PC-9 (cell line): ENCODE data around the gene RNF144A. TPM values are rescaled to one million over a fixed set of nuclear protein-coding genes. Genes with fewer than 3 reads are reported as not detected.
"Not testable (repeated sequence)": the region's sequence is repeated elsewhere in the genome, so short reads cannot be mapped to it uniquely, and the experiment has no call there.

Source experiments
- BruUV-seq: library from RNA; stranded (reverse); fragments of 400-500 nt; replicated peaks from 2 replicates; lab custom pipeline; 2021; lab: Mats Ljungman, UMichigan
- CTCF ChIA-PET: fragments of 300-600 bp; sonication (Branson Sonifier 250); formaldehyde crosslinking; loops from one replicate; lab custom pipeline; 2022; ENCODE audit warnings: antibody characterized with exemption; lab: Charles Lee
- POLR2A ChIA-PET: fragments of 300-600 bp; sonication (Branson Sonifier 250); formaldehyde crosslinking; loops from one replicate; lab custom pipeline; 2022; ENCODE audit warnings: antibody characterized with exemption; ENCODE audit not compliant: unreplicated experiment; lab: Charles Lee
- DNase-seq, 2 experiments: peaks; one replicate each; pipeline versions ENCODE4 v3.0.0 to v3.0.0-alpha.2; 2015 to 2022; ENCODE audit warnings: mixed read lengths in 1 of 2
- H2AFZ ChIP-seq: fragments of 200-600 bp; sonication (generic); 2 replicates; pipeline ENCODE4 v1.8.1; 2017; ENCODE audit warnings: antibody characterized with exemption
- H3F3A ChIP-seq: fragments of 200-600 bp; sonication (generic); 2 replicates; pipeline ENCODE4 v1.8.1; 2017; ENCODE audit warnings: antibody characterized with exemption, mild to moderate bottlenecking, low read depth; ENCODE audit not compliant: insufficient read depth
- H3K27ac ChIP-seq: fragments of 200-600 bp; sonication (generic); 2 replicates; pipeline ENCODE4 v1.6.1; 2016; ENCODE audit warnings: mixed run types
- H3K27me3 ChIP-seq: fragments of 200-600 bp; sonication (generic); 2 replicates; pipeline ENCODE4 v1.6.1; 2016; ENCODE audit warnings: low read depth, mixed run types; ENCODE audit not compliant: insufficient read depth
- H3K36me3 ChIP-seq: fragments of 200-600 bp; sonication (generic); 2 replicates; pipeline ENCODE4 v1.6.1; 2016; ENCODE audit warnings: low read depth, mixed run types
- H3K4me1 ChIP-seq: fragments of 200-600 bp; sonication (generic); replicated peaks from 2 replicates; pipeline ENCODE4 v1.6.1; 2016; ENCODE audit warnings: mixed run types; ENCODE audit not compliant: insufficient read depth
- H3K4me2 ChIP-seq: fragments of 200-600 bp; sonication (generic); 2 replicates; pipeline ENCODE4 v1.6.1; 2017; ENCODE audit warnings: mixed run types
- H3K4me3 ChIP-seq: fragments of 200-600 bp; sonication (generic); 2 replicates; pipeline ENCODE4 v1.6.1; 2016; ENCODE audit warnings: mixed run types
- H3K79me2 ChIP-seq: fragments of 200-600 bp; sonication (generic); 2 replicates; pipeline ENCODE4 v1.6.1; 2017; ENCODE audit warnings: low read depth, mixed run types
- H3K9me2 ChIP-seq: fragments of 200-600 bp; sonication (generic); 2 replicates; pipeline ENCODE4 v1.8.1; 2017; ENCODE audit warnings: mild to moderate bottlenecking; ENCODE audit not compliant: insufficient read depth
- H3K9me3 ChIP-seq: fragments of 200-600 bp; sonication (generic); 2 replicates; pipeline ENCODE4 v1.8.1; 2016; ENCODE audit warnings: low read depth; ENCODE audit not compliant: insufficient read depth
- H4K20me1 ChIP-seq: fragments of 200-600 bp; sonication (generic); 2 replicates; pipeline ENCODE4 v1.8.1; 2017; ENCODE audit not compliant: insufficient read depth
- EZH2 ChIP-seq: fragments of 200-600 bp; sonication (generic); IDR thresholded peaks from 2 replicates; pipeline ENCODE4 v1.8.0; 2017; ENCODE audit warnings: antibody characterized with exemption, low read depth
- intact Hi-C: fragments of 100-400 bp; cut with micrococcal nuclease; formaldehyde crosslinking; loops from one replicate; pipeline ENCODE4 v1.10.0; 2022; ENCODE audit not compliant: unreplicated experiment
- total RNA-seq: library from RNA; stranded (reverse); gene quantifications from 2 replicates; pipeline ENCODE4 v1.2.3, GENCODE V29; 2021
- TF ChIP-seq, protein P1 (sequence below): fragments of 200-600 bp; sonication (generic); conservative IDR thresholded peaks from 2 replicates; pipeline ENCODE4 v1.6.1; 2017; ENCODE audit warnings: mixed run types, antibody characterized with exemption, mild to moderate bottlenecking, moderate library complexity

The RNF144A gene
- total RNA-seq, 1 experiment from 2014 or later: 0.94 TPM

GRCh38 chr2:6994536-6995128, 77.4 kb downstream of the RNF144A start:
- H3K4me2 ChIP-seq: no peak overlapping the region
- H4K20me1 ChIP-seq: no peaks in the 10 kb centered on the region
- no peak overlapping the region for H3K27ac ChIP-seq
- ChIA-PET CTCF (no interaction called here), POLR2A (no interaction called here)
- H3K27me3 ChIP-seq: no peaks in the 10 kb centered on the region
- no peaks in the 10 kb centered on the region for H3K79me2 ChIP-seq
- intact Hi-C loops: no loop called here
- no peak overlapping the region for H2AFZ ChIP-seq
- no peak for DNase-seq
- H3K4me1 ChIP-seq: no peaks in the 10 kb centered on the region
- BruUV-seq: no TSS peak
- no peaks in the 10 kb centered on the region for H3K36me3 ChIP-seq
- no peaks in the 10 kb centered on the region for H3K9me3 ChIP-seq
- TF ChIP-seq, protein P1, sequence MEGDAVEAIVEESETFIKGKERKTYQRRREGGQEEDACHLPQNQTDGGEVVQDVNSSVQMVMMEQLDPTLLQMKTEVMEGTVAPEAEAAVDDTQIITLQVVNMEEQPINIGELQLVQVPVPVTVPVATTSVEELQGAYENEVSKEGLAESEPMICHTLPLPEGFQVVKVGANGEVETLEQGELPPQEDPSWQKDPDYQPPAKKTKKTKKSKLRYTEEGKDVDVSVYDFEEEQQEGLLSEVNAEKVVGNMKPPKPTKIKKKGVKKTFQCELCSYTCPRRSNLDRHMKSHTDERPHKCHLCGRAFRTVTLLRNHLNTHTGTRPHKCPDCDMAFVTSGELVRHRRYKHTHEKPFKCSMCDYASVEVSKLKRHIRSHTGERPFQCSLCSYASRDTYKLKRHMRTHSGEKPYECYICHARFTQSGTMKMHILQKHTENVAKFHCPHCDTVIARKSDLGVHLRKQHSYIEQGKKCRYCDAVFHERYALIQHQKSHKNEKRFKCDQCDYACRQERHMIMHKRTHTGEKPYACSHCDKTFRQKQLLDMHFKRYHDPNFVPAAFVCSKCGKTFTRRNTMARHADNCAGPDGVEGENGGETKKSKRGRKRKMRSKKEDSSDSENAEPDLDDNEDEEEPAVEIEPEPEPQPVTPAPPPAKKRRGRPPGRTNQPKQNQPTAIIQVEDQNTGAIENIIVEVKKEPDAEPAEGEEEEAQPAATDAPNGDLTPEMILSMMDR: no peak
- TF ChIP-seq EZH2: no peak
- no peaks in the 10 kb centered on the region for H3K9me2 ChIP-seq
- no peak overlapping the region for H3K4me3 ChIP-seq
- H3F3A ChIP-seq: no peaks in the 10 kb centered on the region

GRCh38 chr2:6995391-6996097, 78.3 kb downstream of the RNF144A start:
- no peaks in the 10 kb centered on the region for H3K36me3 ChIP-seq
- ChIA-PET POLR2A (no interaction called here), CTCF (no interaction called here)
- H3K4me3 ChIP-seq: no peak overlapping the region
- no peak for DNase-seq
- no peaks in the 10 kb centered on the region for H3K27me3 ChIP-seq
- no peaks in the 10 kb centered on the region for H4K20me1 ChIP-seq
- intact Hi-C loops: no loop called here
- no peak overlapping the region for H2AFZ ChIP-seq
- H3K9me3 ChIP-seq: no peaks in the 10 kb centered on the region
- no peak for TF ChIP-seq EZH2
- TF ChIP-seq, protein P1: no peak
- H3K9me2 ChIP-seq: no peaks in the 10 kb centered on the region
- no peaks in the 10 kb centered on the region for H3F3A ChIP-seq
- BruUV-seq: no TSS peak
- no peak overlapping the region for H3K4me2 ChIP-seq
- H3K79me2 ChIP-seq: no peaks in the 10 kb centered on the region
- H3K27ac ChIP-seq: no peak overlapping the region
- H3K4me1 ChIP-seq: no peaks in the 10 kb centered on the region

DNA sequence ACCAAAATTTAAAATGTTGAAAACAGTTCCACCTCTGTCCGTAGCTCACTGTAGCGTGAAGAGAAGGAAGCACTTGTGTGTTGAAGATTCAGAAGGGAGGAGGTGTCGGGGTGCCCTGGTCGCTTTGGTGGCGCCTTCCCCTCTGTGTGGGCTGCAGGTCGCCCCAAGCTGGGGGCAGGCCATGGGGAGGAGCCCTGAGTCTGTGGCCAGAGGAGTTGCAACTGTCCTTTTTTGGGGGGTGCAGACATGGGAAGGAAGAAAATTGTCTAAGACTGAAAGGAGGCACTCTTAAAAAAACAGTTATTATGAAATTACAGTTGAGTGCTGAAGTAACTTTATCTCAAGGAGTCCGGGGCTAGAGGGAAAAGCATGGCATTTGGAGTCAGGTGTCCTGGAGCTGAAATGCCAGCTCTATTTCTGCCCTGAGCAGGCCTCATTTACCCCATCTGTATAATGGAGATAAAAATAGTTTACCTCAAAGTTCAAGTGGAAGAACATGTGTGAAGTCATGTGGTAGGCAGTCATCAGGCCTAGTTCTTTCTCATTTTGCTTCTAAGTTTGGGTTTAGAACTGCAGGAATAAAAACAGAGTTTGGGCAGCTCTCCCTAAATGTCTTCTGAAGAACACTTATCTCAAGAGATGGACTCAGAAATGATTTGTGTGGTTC, 82.1 kb downstream of the RNF144A start:
- H3K4me3 ChIP-seq: no peak overlapping the region
- TF ChIP-seq, protein P1: no peak
- TF ChIP-seq EZH2: no peak

GRCh38 chr2:7001395-7001794, 84.2 kb downstream of the RNF144A start:
- POLR2A ChIA-PET, H3K4me2 ChIP-seq, H3K9me3 ChIP-seq, H3K4me3 ChIP-seq, DNase-seq, H3K4me1 ChIP-seq, H3K79me2 ChIP-seq, CTCF ChIA-PET, H4K20me1 ChIP-seq, intact Hi-C loops, H3K36me3 ChIP-seq, H3F3A ChIP-seq, H3K27ac ChIP-seq, BruUV-seq, H2AFZ ChIP-seq, H3K27me3 ChIP-seq, H3K9me2 ChIP-seq: not testable (repeated sequence)

More for the DNA sequence above, 82.1 kb downstream of the RNF144A start:
- ChIA-PET CTCF (no interaction called here), POLR2A (interaction anchor here (0.6 kb wide), 1 partner anchor 59 kb away, joined by 4 read pairs; no protein-coding TSS in a partner anchor)
- no peaks in the 10 kb centered on the region for H3K9me3 ChIP-seq
- H3K9me2 ChIP-seq: no peaks in the 10 kb centered on the region
- DNase-seq: no peak
- no peaks in the 10 kb centered on the region for H3K4me1 ChIP-seq
- no peaks in the 10 kb centered on the region for H3K27me3 ChIP-seq
- H3K36me3 ChIP-seq: no peaks in the 10 kb centered on the region
- no peaks in the 10 kb centered on the region for H4K20me1 ChIP-seq
- H3F3A ChIP-seq: no peaks in the 10 kb centered on the region
- H3K27ac ChIP-seq: no peak overlapping the region
- H3K4me2 ChIP-seq: no peak overlapping the region
- intact Hi-C loops: no loop called here
- BruUV-seq: no TSS peak
- H3K79me2 ChIP-seq: no peaks in the 10 kb centered on the region
- no peak overlapping the region for H2AFZ ChIP-seq
